GM19043 (cell line): ENCODE measurements around the gene DLST.

Experiments used
- ATAC-seq: cut with Tn5 transposase; IDR thresholded peaks from one replicate; pipeline ENCODE4 v1.9.1; 2021; ENCODE audit warnings: low read depth; ENCODE audit not compliant: unreplicated experiment

DLST gene

GRCh38 chr14:74859757-74860552 lies 21.8 kb upstream of the DLST start:
- ATAC-seq, result no peak

GRCh38 chr14:74860899-74861733 lies 20.6 kb upstream of the DLST start:
- no peak for ATAC-seq

GRCh38 chr14:74861734-74862090 lies 20.0 kb upstream of the DLST start:
- no peak for ATAC-seq

- no peak for ATAC-seq
Observed at GRCh38 chr14:74863274-74863673, 18.4 kb upstream of the DLST start.

- ATAC-seq, result no peak
Observed at GRCh38 chr14:74864198-74864597, 17.5 kb upstream of the DLST start.

GRCh38 chr14:74865156-74865555 lies 16.6 kb upstream of the DLST start:
- ATAC-seq, result no peak

- ATAC-seq, result no peak
Observed at GRCh38 chr14:74866708-74867389, 14.9 kb upstream of the DLST start.

- no peak for ATAC-seq
Observed at GRCh38 chr14:74867673-74868072, 14.0 kb upstream of the DLST start.

- ATAC-seq, result no peak
Observed at GRCh38 chr14:74868739-74869138, 13.0 kb upstream of the DLST start.

GRCh38 chr14:74871819-74872218 lies 9.9 kb upstream of the DLST start:
- ATAC-seq, result no peak

GRCh38 chr14:74875204-74875603 lies 6.5 kb upstream of the DLST start:
- no peak for ATAC-seq

- no peak for ATAC-seq
Observed at GRCh38 chr14:74875941-74876913, 5.5 kb upstream of the DLST start, which contains the start of gene PROX2. Gene PROX2 (minus strand): TSS chr14:74876145. CDS start chr14:74863834, 12,311 bp downstream.

- ATAC-seq, result no peak
Observed at GRCh38 chr14:74879427-74880182, 2.1 kb upstream of the DLST start.

- ATAC-seq, result peak; percentile 31
Observed at GRCh38 chr14:74882103-74882920, 596 bp downstream of the DLST start.

- no peak for ATAC-seq
Observed at GRCh38 chr14:74886001-74886400, 4.3 kb downstream of the DLST start.

- no peak for ATAC-seq
Observed at GRCh38 chr14:74888164-74889158, 6.7 kb downstream of the DLST start.

- no peak for ATAC-seq
Observed at GRCh38 chr14:74890262-74890661, 8.5 kb downstream of the DLST start.
